ENCODE data around the gene AGRN.
"Not testable (repeated sequence)": the region's sequence is repeated elsewhere in the genome, so short reads cannot be mapped to it uniquely, and the experiment has no call there.

AGRN gene

GRCh38 chr1:975896-976683, 43.8 kb upstream of the AGRN start:
- Histone ChIP-seq H3K79me2 (ENCODE audit: control insufficient read depth, insufficient read depth, low read length, unreplicated experiment) (no peaks in the 10 kb centered on the region), H3K4me3 (ENCODE audit: low read depth, low read length) (no peak overlapping the region), H3K27ac (ENCODE audit: low read depth, low read length) (no peak overlapping the region), H3K4me1 (ENCODE audit: control insufficient read depth, insufficient read depth, low read length, unreplicated experiment) (no peaks in the 10 kb centered on the region), H2AFZ (ENCODE audit: low read length, unreplicated experiment) (no peak overlapping the region), H3K27me3 (ENCODE audit: insufficient read depth, low read length) (no peaks in the 10 kb centered on the region), H3K36me3 (ENCODE audit: insufficient read depth, low read length) (no peaks in the 10 kb centered on the region)

GRCh38 chr1:976791-977190, 43.1 kb upstream of the AGRN start:
- H3K4me3 ChIP-seq (ENCODE audit: low read depth, low read length); H3K4me1 ChIP-seq (ENCODE audit: control insufficient read depth, insufficient read depth, low read length, unreplicated experiment); H3K27me3 ChIP-seq (ENCODE audit: insufficient read depth, low read length); H3K79me2 ChIP-seq (ENCODE audit: control insufficient read depth, insufficient read depth, low read length, unreplicated experiment); H3K27ac ChIP-seq (ENCODE audit: low read depth, low read length); H2AFZ ChIP-seq (ENCODE audit: low read length, unreplicated experiment); H3K36me3 ChIP-seq (ENCODE audit: insufficient read depth, low read length): not testable (repeated sequence)

- Histone ChIP-seq H3K27ac (ENCODE audit: low read depth, low read length) (no peak overlapping the region), H3K36me3 (ENCODE audit: insufficient read depth, low read length) (no peaks in the 10 kb centered on the region), H3K79me2 (ENCODE audit: control insufficient read depth, insufficient read depth, low read length, unreplicated experiment) (no peaks in the 10 kb centered on the region), H2AFZ (ENCODE audit: low read length, unreplicated experiment) (no peak overlapping the region), H3K4me1 (ENCODE audit: control insufficient read depth, insufficient read depth, low read length, unreplicated experiment) (no peaks in the 10 kb centered on the region), H3K4me3 (ENCODE audit: low read depth, low read length) (no peak overlapping the region), H3K27me3 (ENCODE audit: insufficient read depth, low read length) (peaks cover 7% of the 10 kb centered on the region; the same call in 1 of the 2 replicates)
Measured at GRCh38 chr1:978069-978834, 41.7 kb upstream of the AGRN start.

GRCh38 chr1:978835-979743, 40.8 kb upstream of the AGRN start:
- H3K27me3 ChIP-seq (ENCODE audit: insufficient read depth, low read length): peaks cover 7% of the 10 kb centered on the region; the same call in 1 of the 2 replicates
- no peaks in the 10 kb centered on the region for H3K79me2 ChIP-seq (ENCODE audit: control insufficient read depth, insufficient read depth, low read length, unreplicated experiment)
- no peaks in the 10 kb centered on the region for H3K4me1 ChIP-seq (ENCODE audit: control insufficient read depth, insufficient read depth, low read length, unreplicated experiment)
- no peak overlapping the region for H3K27ac ChIP-seq (ENCODE audit: low read depth, low read length)
- no peak overlapping the region for H3K4me3 ChIP-seq (ENCODE audit: low read depth, low read length)
- H3K36me3 ChIP-seq (ENCODE audit: insufficient read depth, low read length): no peaks in the 10 kb centered on the region
- no peak overlapping the region for H2AFZ ChIP-seq (ENCODE audit: low read length, unreplicated experiment)

- H3K4me1 ChIP-seq (ENCODE audit: control insufficient read depth, insufficient read depth, low read length, unreplicated experiment): no peaks in the 10 kb centered on the region
- H3K27me3 ChIP-seq (ENCODE audit: insufficient read depth, low read length): peaks cover 7% of the 10 kb centered on the region; the same call in 1 of the 2 replicates
- H3K27ac ChIP-seq (ENCODE audit: low read depth, low read length): no peak overlapping the region
- no peak overlapping the region for H3K4me3 ChIP-seq (ENCODE audit: low read depth, low read length)
- no peaks in the 10 kb centered on the region for H3K36me3 ChIP-seq (ENCODE audit: insufficient read depth, low read length)
- H2AFZ ChIP-seq (ENCODE audit: low read length, unreplicated experiment): no peak overlapping the region
- no peaks in the 10 kb centered on the region for H3K79me2 ChIP-seq (ENCODE audit: control insufficient read depth, insufficient read depth, low read length, unreplicated experiment)
Measured at GRCh38 chr1:979744-980072, 40.2 kb upstream of the AGRN start.

- Histone ChIP-seq H3K4me1 (ENCODE audit: control insufficient read depth, insufficient read depth, low read length, unreplicated experiment) (no peaks in the 10 kb centered on the region), H3K27ac (ENCODE audit: low read depth, low read length) (no peak overlapping the region), H3K36me3 (ENCODE audit: insufficient read depth, low read length) (no peaks in the 10 kb centered on the region), H3K27me3 (ENCODE audit: insufficient read depth, low read length) (peaks cover 7% of the 10 kb centered on the region; the same call in 1 of the 2 replicates), H3K4me3 (ENCODE audit: low read depth, low read length) (no peak overlapping the region), H3K79me2 (ENCODE audit: control insufficient read depth, insufficient read depth, low read length, unreplicated experiment) (no peaks in the 10 kb centered on the region), H2AFZ (ENCODE audit: low read length, unreplicated experiment) (no peak overlapping the region)
Measured at GRCh38 chr1:980137-980571, 39.8 kb upstream of the AGRN start.

- peaks cover 7% of the 10 kb centered on the region; the same call in 1 of the 2 replicates for H3K27me3 ChIP-seq (ENCODE audit: insufficient read depth, low read length)
- H3K27ac ChIP-seq (ENCODE audit: low read depth, low read length): no peak overlapping the region
- H3K79me2 ChIP-seq (ENCODE audit: control insufficient read depth, insufficient read depth, low read length, unreplicated experiment): no peaks in the 10 kb centered on the region
- H3K4me1 ChIP-seq (ENCODE audit: control insufficient read depth, insufficient read depth, low read length, unreplicated experiment): no peaks in the 10 kb centered on the region
- H3K4me3 ChIP-seq (ENCODE audit: low read depth, low read length): no peak overlapping the region
- no peak overlapping the region for H2AFZ ChIP-seq (ENCODE audit: low read length, unreplicated experiment)
- no peaks in the 10 kb centered on the region for H3K36me3 ChIP-seq (ENCODE audit: insufficient read depth, low read length)
Measured at GRCh38 chr1:980602-981395, 39.1 kb upstream of the AGRN start.

GRCh38 chr1:981491-981954, 38.4 kb upstream of the AGRN start:
- Histone ChIP-seq H3K27me3 (ENCODE audit: insufficient read depth, low read length) (peaks cover 7% of the 10 kb centered on the region; the same call in 1 of the 2 replicates), H3K79me2 (ENCODE audit: control insufficient read depth, insufficient read depth, low read length, unreplicated experiment) (no peaks in the 10 kb centered on the region), H3K4me1 (ENCODE audit: control insufficient read depth, insufficient read depth, low read length, unreplicated experiment) (no peaks in the 10 kb centered on the region), H3K27ac (ENCODE audit: low read depth, low read length) (no peak overlapping the region), H3K4me3 (ENCODE audit: low read depth, low read length) (no peak overlapping the region), H2AFZ (ENCODE audit: low read length, unreplicated experiment) (no peak overlapping the region), H3K36me3 (ENCODE audit: insufficient read depth, low read length) (no peaks in the 10 kb centered on the region)

GRCh38 chr1:981955-982558, 37.9 kb upstream of the AGRN start, which contains the start of gene PERM1:
PERM1 (minus strand) TSS chr1:982093; CDS start chr1:981029, 1,064 bp downstream.
- Histone ChIP-seq H3K36me3 (ENCODE audit: insufficient read depth, low read length) (no peaks in the 10 kb centered on the region), H3K79me2 (ENCODE audit: control insufficient read depth, insufficient read depth, low read length, unreplicated experiment) (no peaks in the 10 kb centered on the region), H3K4me3 (ENCODE audit: low read depth, low read length) (no peak within 1 kb of the TSS), H2AFZ (ENCODE audit: low read length, unreplicated experiment) (no peak within 1 kb of the TSS), H3K27ac (ENCODE audit: low read depth, low read length) (no peak within 1 kb of the TSS), H3K27me3 (ENCODE audit: insufficient read depth, low read length) (peaks cover 7% of the 10 kb centered on the region; the same call in 1 of the 2 replicates), H3K4me1 (ENCODE audit: control insufficient read depth, insufficient read depth, low read length, unreplicated experiment) (no peaks in the 10 kb centered on the region)

Data from ACC112 (cell line).